Activated CD4-positive, CD25-positive, alpha-beta regulatory T cell treated with anti-CD3 and anti-CD28 coated beads, Interleukin-2, amount 50 U/mL, for 24 hours (primary cell): Measurements from ENCODE around the gene EFNA4.

Experiments
- ATAC-seq, 2 donors: fragments of 150-1000 bp; cut with Tn5 transposase; one replicate each; pipeline ENCODE4 v1.10.0; 2021; ENCODE audit warnings: mild to moderate bottlenecking in 1 of 2, moderate library complexity in 1 of 2

EFNA4 gene

DNA sequence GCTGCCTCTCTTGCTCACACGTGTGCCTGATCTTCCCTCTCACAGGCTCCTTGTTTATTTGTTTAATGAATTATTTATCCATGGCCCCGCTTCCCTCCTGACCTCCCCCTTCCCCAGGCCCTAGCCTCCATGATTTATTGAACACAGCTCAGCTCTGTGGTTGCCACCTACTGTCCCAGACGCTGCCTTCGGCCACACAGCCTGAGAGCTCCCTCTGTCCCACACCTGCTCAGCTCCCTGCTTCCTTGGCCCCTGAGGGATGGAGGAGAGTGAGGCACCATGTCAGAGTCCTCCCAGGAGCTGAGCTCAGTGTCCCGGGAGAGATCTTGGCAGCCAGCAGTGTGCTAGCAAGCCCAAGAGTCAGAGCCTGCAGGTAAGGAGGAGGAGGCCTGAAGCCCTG lies 12.0 kb downstream of the EFNA4 start:
- ATAC-seq = no peak

DNA sequence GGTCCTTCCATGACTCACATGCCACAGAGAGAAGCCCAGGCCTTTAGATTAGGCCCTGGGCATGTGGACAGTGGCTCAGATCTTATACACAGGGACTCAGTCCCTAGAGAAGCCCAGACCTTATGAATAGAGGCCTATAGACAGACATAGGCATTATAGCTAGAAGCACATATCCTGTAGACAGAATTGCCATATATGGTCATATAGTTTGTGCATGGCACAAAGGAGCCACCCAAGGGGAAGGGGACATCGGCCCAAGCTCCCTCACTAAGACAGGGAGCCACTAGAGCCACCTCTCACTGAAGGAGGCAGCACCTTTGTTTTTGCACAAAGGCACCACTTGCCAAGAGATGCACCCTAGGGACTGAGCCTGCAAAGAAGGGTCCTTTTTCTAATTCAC lies 12.8 kb downstream of the EFNA4 start:
- no peak for ATAC-seq

DNA sequence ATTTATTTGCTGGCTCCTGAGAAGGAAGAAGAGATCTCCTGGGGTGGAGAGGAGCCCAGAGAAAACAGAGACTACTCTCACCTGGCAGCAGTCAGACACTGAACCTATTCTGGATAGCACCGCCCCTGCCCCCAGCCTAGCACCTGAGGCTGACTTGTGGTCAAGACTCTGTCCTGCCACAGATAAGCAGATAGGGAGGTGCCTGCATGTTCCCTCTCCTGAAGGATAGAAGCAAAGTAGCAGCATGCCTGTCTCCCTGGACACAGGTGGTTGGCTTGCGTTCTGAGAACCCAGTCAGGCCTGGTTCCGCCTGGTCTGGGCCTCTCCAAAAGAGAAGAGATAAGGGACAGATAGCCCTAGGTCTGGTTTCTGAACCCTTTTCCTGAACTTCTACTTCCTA lies 13.8 kb downstream of the EFNA4 start:
- no peak for ATAC-seq

DNA sequence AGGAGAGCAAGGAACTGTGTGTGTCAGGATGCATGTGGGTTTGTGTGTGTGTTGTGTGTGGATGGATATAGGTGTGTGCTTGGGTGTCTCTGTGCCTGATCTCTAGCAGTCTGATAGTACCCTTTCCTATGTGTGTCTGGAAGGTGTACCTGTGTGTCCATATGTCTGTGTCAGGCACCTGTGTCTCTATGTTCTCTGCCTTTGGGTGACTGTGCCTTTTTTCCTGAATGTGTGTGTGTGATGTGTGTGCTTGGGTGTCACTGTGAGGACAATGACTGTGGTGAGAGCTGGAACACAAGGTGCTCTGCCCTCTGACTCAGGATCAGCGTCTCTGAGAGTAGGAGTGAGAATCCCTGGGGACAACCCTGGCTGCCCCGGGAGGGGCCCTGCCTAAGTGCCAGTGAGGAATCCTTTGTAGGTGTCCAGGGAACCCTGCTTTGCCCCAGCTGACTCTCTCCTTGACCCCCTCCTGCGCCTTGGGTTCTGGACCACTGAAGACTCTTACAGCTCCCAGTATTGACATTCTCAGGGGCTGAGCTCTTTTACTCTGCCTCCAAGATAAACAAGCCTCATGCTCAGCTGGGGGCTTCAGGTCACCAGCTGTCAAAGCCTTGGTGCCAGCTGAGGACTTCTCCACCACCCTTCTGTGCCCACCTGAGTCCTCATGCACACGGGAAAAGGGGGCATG lies 14.4 kb downstream of the EFNA4 start:
- ATAC-seq = no peak

DNA sequence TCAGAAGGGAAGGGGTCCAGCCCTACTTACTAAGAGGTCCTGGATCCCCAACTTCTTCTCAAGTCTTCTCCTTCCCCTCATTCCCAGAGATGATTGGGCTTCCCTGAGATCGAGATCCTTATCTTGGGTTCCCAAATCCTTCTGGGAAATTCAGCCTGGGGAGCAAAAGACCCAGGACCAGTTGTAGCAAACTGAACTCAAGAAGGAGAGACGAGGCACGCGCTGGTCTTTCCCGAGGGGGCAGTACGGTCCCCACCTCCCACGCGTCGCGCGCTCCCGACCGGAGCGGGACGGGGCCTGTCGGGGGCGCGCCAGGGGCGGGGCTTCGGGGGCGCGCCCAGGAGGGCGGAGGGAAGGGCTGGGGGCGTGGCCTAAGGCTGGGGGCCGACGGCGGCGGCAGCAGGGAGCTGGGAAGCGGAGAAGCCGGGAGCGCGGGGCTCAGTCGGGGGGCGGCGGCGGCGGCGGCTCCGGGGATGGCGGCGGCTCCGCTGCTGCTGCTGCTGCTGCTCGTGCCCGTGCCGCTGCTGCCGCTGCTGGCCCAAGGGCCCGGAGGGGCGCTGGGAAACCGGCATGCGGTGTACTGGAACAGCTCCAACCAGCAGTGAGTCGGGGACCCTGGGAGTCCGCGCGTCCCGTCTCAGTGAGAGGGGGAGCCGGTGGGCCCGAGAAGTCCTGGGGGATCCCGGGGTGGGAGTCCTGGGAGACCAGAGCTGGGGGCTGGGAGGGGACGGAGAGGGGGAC lies 15.1 kb downstream of the EFNA4 start, which contains the start of gene EFNA3:
EFNA3 (plus strand) TSS at position 369 of the 741 bp plus-strand sequence; CDS start at position 474, 105 bp downstream.
- ATAC-seq = peak; percentile 25 to 39

DNA sequence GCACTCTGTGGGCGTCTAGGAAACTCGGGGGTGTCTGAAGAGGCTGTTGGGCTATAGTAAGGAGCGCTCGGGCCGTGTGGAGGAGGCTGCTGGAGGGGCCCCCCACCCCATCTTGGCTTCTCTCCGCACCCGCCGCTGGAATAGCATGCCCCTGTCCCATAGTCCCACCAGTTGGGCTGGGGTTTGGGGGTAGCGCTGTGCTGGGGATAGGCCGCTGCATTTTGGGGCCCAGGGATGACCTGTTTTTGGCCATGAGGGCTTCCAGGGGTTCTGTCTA lies 15.6 kb downstream of the EFNA4 start:
- no peak for ATAC-seq

DNA sequence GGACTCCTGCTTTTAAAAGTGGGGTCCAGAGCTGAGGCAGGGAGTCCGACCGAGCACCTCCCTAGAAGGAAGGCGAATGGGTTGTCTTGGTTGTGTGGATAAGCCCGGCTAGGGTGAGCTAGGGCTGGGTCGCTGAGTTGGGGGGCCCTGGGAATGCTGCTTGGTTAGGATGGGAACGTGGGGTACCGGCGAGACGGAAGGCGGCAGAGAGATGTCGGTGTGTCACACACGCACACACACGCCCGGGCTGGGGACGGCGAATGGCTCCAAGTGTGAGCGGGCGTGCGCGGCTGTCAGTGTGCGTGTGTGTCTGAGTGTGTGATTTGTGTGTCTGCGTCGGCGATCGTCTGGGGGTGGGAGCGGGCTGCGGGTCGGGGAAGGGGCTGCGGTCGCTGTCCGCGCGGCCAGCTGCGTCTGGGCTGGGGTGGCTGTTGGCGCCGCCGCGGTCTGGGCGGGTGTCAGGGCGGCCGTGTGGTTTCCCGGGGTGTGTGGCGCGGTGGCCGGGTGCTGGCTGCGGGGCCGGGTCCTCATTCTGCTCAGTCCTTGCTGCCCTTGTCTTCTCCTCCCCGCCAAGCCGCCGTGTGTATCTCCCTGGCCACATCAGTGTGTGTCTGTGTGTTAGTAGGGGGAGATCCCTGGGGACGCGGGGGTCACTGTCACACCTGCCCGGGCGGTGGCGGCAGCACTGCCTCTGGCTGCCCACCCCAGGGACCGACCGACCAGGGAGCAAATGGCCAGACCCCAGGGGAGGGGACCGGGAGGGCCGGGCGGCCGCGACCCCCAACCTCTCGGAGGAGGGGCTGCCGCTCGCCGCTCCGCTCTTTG lies 16.2 kb downstream of the EFNA4 start:
- ATAC-seq = no peak

DNA sequence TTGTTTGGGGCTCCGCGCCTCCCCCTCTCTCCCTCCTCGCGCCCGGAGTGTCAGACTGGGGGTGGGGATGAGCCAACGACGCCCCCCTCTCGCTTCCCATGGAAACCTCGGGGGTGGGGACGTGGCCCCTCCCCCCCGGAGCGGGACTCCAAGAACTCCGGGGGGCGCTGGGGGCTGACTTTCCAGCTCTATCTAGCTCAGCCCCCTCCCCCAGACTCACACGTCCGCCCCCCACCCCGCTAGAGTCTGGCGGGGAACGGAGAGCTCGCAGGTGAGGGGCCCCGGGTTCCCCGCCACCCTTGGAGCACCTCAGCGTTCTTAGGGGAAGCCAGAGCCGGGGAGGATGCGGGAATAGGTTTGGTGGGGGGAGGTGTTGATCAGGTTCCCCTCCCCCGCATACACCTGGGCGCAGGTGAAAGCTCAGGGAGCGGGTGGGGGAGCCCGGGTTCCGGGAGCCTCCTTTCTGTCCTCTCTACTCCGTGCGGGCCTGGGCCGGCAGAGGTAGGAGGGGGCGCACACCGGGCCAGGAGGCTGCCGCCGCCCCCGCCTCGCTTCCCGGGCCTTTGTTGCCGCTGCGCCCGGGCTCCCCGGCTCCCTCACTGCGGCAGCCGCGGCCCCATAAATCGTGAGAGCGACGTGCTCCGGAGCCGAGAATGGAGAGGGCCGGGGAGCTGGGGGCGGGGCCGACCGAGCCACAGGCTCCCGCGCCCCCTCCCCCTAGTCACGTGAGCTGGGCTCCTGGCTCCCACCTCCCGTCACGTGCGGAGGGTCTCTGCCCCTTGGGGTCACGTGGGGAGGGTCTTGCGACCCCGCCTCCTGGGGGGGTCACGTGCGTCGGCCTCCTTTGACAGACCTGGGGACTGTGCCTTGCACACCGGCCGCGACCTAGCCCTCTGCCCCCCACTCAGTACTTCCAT lies 17.0 kb downstream of the EFNA4 start:
- ATAC-seq = no peak

DNA sequence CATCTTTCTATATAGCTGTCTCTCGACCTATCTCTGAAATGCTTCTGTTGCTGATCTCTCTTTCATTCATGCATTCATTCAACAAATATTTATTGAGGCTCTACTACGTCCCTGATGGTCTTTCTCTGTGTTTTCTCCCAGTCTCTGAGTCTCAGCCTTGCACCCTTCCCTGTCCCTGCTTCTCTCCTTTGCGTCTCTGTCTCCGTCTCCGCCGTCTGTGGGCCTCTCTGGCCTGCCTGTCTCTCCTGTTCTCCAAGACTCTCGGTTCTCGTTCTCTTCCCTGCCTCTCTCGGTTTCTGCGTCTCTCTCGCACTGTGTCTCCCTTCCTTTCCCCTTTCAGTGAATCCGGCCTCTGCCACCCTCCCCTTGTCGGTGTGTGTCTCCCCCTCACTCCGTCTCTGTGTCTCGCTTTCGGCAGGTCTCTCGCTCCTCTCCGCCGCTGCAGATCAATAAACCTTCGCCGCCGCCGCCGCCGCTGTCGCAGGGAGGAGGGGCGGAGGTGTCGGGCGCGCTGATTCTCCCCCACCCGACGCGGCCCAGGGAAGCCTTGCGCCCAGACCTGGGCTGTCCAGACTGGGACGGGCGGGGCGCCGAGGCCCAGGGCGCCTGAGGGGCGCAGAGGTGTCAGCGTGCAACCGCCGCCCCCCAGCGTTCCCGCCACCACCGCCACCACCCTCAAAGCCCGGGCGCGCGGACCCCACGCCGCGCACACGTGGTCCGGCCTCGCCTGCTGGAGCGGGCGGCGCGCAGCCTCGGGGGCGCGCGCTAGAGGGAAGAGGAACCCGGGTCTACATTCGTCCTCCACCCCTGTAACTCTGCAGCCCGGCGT lies 18.1 kb downstream of the EFNA4 start:
- ATAC-seq = no peak

DNA sequence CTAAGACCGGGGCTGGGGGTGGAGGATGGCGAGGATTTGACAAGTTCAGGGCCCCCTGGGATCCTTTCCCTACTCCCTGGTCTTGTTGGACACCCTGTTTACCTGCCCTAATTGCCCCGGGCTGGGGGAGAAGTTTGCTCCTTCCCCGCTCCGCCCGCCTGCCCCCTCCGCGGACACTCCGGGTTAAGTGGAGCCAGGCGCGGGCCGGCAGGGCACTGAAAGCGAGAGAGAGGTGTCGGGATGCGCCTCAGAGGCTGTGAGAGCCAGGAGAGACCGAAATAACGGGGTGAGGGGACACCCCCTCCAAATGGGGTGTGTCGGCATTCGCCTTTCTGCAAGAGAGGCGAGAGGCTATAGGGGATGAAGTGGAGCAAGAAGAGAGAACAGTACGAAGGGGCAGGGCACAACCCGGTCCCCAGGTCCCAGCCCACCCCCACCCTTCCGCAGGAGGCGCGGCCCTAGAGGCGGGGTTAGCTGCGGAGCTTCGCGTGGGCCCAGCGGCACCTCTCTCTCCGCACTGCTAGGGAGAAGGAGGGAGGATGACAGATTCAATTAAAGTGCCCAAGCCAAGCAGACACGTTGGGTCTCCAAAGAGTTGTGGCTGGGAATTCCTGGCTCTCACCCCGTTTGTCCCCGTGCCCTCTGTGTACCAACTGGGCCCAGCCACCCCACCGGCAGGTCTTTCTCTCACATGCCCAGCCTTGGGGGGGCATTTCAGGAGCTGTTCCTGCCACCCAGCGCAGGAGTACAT lies 18.9 kb downstream of the EFNA4 start:
- ATAC-seq = no peak

DNA sequence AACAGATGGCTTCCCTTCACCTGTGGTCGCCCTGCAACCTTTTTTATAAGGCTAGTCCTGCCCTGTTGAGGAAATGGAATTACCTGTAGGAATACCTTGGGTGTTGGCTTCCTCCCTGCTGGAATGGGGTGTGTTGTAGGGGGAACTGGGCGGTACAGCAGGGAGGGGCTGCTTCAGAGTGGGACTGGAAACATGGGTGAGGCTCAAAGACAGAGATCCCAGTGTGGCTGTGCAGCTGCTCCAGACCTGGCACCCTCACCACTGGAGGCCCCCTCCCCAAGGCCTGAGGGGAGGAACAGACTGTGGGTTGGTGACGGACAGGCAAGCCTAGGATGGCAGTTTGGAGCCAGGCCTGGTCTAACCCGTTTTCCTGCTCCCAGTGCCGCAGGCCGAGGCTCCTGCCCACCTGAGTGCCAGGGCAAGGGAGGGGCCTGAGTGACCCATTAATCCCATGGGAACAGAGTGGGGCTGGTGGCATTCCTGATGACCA lies 19.6 kb downstream of the EFNA4 start:
- no peak for ATAC-seq

DNA sequence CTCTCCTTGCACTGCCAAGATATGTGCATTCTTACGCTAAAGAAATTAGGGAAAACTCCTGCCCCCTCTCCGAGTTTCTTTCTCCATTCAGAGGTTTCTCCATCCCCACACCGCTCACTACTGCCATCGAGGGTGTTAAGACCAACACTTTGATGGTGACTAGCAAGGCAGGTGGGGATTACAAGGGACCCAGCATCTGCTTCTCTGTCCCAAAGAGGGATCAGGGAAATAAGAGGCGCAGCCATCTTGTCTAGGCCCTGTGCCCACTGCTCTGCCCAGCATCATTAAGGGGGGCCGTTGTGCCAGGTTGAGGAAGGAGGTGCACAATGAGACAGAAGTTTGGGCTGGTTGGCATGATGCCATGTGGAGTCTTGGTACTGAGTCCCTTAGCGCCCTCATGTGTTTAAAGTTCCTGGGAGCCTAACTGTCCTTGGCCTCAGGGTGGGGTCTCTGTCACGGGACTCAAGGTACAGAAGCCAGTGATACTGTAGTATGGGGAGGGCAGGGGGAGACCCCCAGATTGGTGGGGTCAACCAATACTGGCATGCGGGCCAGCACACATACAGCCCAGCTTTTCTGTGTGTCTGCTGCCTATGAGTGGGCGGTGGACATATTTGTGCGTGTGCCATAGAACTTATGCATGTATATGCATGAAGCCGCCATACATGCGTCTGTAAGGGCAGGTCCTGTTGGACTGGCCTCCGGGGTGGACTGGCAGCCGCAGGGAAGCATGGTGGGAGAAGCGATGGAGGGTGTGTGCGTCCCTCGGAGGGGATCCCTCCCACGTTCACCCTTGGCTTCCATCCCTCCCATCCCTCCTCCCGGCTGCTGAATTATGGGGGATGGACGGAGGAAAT lies 20.6 kb downstream of the EFNA4 start:
- ATAC-seq = no peak

DNA sequence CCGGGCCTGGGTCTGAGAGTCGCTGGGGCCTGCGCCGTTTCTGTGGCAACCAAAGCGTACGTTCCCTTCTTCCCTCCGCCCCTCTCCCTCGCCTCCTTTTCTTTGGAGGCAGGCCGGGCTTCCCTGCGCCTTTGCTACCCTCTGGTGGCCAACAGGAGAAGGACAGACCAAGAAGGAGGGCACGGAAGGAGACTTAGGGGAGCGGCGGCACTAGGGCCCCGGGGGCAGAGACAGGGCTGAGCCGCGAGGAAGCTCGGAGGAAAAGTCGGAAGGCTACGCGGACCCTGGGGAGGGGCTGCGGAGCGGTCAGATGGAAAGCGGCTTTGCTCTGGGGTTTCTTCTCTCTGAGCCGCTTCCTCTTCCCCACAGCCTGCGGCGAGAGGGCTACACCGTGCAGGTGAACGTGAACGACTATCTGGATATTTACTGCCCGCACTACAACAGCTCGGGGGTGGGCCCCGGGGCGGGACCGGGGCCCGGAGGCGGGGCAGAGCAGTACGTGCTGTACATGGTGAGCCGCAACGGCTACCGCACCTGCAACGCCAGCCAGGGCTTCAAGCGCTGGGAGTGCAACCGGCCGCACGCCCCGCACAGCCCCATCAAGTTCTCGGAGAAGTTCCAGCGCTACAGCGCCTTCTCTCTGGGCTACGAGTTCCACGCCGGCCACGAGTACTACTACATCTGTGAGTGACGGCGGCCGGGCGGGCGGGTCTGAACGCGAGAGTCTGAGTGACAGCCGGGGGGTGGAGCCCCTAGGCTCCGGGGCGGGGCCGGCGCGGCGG lies 21.4 kb downstream of the EFNA4 start:
- peak; percentile 84 to 86 for ATAC-seq

DNA sequence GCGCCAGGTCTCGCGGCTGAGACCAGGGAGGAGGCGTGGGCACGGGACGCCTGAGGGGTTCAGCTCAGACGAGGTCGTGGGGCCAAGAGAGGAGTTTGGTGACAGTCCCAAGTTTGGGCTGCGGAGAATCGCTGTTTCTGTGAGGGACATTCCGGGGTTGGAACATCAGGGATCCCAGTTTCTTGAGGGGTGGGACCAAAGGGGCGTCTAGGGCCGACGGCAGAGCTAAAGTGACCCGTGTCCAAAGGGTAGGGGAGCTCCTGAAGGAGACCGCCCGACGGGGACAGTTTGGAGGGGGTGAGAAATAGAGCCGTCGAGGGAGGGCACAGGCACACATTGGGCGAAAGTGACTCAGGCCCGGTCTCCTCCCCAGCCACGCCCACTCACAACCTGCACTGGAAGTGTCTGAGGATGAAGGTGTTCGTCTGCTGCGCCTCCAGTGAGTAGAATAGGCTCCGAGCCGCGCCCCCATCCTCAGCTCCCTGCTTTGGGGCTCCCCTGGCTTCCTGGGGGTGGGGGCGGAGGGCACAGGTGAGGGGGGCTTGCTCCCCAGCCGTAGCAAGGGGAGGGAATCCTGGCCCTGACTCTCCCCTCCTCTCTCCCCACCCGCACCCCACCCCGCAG lies 22.1 kb downstream of the EFNA4 start:
- ATAC-seq = peak; percentile 42 to 49

DNA sequence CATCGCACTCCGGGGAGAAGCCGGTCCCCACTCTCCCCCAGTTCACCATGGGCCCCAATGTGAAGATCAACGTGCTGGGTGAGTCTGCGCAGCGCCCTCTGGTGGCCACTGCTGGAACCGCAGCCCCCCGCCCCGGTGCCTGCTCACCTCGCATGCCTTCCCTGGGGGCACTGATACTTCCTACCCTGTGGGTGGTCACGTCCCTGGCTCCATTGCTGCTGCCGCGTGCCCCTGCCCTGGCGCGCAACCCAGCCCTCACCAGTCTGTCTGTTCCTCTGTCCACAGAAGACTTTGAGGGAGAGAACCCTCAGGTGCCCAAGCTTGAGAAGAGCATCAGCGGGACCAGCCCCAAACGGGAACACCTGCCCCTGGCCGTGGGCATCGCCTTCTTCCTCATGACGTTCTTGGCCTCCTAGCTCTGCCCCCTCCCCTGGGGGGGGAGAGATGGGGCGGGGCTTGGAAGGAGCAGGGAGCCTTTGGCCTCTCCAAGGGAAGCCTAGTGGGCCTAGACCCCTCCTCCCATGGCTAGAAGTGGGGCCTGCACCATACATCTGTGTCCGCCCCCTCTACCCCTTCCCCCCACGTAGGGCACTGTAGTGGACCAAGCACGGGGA lies 22.7 kb downstream of the EFNA4 start:
- peak in 1 of 2 donors; percentile 8 for ATAC-seq

DNA sequence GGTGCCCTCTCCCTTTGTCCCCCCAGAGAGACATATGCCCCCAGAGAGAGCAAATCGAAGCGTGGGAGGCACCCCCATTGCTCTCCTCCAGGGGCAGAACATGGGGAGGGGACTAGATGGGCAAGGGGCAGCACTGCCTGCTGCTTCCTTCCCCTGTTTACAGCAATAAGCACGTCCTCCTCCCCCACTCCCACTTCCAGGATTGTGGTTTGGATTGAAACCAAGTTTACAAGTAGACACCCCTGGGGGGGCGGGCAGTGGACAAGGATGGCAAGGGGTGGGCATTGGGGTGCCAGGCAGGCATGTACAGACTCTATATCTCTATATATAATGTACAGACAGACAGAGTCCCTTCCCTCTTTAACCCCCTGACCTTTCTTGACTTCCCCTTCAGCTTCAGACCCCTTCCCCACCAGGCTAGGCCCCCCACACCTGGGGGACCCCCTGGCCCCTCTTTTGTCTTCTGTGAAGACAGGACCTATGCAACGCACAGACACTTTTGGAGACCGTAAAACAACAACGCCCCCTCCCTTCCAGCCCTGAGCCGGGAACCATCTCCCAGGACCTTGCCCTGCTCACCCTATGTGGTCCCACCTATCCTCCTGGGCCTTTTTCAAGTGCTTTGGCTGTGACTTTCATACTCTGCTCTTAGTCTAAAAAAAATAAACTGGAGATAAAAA lies 23.5 kb downstream of the EFNA4 start:
- ATAC-seq = no peak
